ENCODE data around the gene CSNK1E. TPM values are rescaled to one million over a fixed set of nuclear protein-coding genes. Genes with fewer than 3 reads are reported as not detected.

The CSNK1E gene
- total and polyA plus RNA-seq, 2 of the 8 experiments (the other 6 are each of a cell fraction or from before 2014, with no cell fraction given) = 247 to 263 TPM

DNA sequence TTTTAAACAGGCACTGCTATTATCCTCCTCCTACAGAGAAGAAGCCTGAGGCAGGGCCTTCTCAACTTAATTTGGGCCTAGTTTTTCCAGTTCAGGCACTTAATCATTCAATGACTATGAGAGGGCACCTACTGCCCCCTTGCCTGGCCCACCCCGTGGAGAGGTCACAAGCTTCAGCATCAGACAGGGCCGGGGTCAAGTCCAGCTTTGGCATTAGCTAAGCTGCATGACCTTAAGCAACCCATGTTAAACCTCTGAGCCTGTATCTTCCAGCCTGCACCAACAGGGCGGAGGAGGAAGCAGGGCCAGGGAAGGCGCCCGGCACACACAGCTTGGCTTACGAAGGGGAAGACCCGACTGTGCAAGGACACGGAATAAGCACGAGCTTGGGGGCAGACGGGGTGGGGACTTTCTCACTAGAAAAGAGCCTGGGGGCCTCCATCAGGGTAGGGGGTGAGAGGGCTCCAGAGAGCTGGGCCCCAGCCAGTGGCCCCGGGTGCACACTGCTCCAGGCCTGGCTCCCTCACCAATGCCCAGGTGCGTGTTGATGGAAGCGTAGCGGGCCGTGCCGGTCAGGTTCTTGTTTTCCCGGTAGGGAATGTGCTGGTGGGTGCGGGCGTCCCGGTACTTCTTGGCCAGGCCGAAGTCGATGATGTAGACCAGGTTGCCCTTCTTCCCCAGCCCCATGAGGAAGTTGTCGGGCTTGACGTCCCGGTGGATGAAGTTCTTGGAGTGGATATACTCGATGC, 16.9 kb downstream of the CSNK1E start:
- Histone ChIP-seq H3K9me3 (ENCODE audit: insufficient read depth in 2 of 2, low read depth in 1 of 2, low read length in 1 of 2) (no peaks in the 10 kb centered on the region), H4K20me1 (replicated peaks in 1 of 2; ENCODE audit: control insufficient read depth in 1 of 2, insufficient read depth in 2 of 2, low read length in 2 of 2) (peaks cover 35 to 49% of the 10 kb centered on the region in 2 experiments), H4K5ac (ENCODE audit: insufficient read length, low read depth, low read length) (no peak overlapping the region), H3K79me1 (ENCODE audit: low read depth, low read length) (peaks cover 18% of the 10 kb centered on the region), H3K36me3 (ENCODE audit: control insufficient read depth in 2 of 4, insufficient read depth in 4 of 4, low read length in 3 of 4) (peaks cover 63 to 94% (median 83%) of the 10 kb centered on the region in 4 experiments), H3K27me3 (replicated peaks in 1 of 4; ENCODE audit: control insufficient read depth in 3 of 4, extremely low read depth in 1 of 4, insufficient read depth in 3 of 4, low read length in 3 of 4) (no peaks in the 10 kb centered on the region), H3K18ac (ENCODE audit: extremely low read depth, low read length) (no peak overlapping the region), H2BK15ac (ENCODE audit: low read length) (no peak overlapping the region), H3K4me1 (replicated peaks in 1 of 4; ENCODE audit: control insufficient read depth in 3 of 4, insufficient read depth in 4 of 4, low read length in 3 of 4) (peaks cover 0 to 2% (median 0%) of the 10 kb centered on the region in 4 experiments; a peak in 1 of 7 replicates), H2AK5ac (ENCODE audit: low read depth, low read length) (no peak overlapping the region), H3K4ac (replicated peaks; ENCODE audit: insufficient read length, low read depth, low read length) (no peak overlapping the region), H2BK5ac (ENCODE audit: low read depth, low read length) (no peak overlapping the region; the same call in 1 of the 2 replicates), H3K14ac (ENCODE audit: insufficient read length) (no peak overlapping the region), H3K23me2 (ENCODE audit: low read depth, low read length) (no peaks in the 10 kb centered on the region), H3K4me3 (ENCODE audit: extremely low read depth in 1 of 4, insufficient read depth in 2 of 4, low read depth in 3 of 4, low read length in 4 of 4) (no peak overlapping the region), H4K91ac (replicated peaks; ENCODE audit: insufficient read length, low read length) (no peak overlapping the region), H3K23ac (ENCODE audit: insufficient read length) (no peak overlapping the region), H2BK12ac (ENCODE audit: low read depth, low read length) (no peak overlapping the region), H2BK120ac (replicated peaks; ENCODE audit: low read depth, low read length) (no peak overlapping the region), H3K27ac (ENCODE audit: low read depth, low read length) (no peak overlapping the region), H3K79me2 (ENCODE audit: control insufficient read depth in 1 of 2, insufficient read depth in 2 of 2, low read length in 2 of 2) (peaks cover 12 to 42% of the 10 kb centered on the region in 2 experiments), H2AFZ (ENCODE audit: low read length) (no peak overlapping the region), H3K56ac (replicated peaks; ENCODE audit: insufficient read length, low read depth, low read length) (no peak overlapping the region), H2BK20ac (ENCODE audit: low read length) (no peak overlapping the region), H3K4me2 (ENCODE audit: insufficient read depth in 1 of 2, low read depth in 2 of 2, low read length in 2 of 2) (no peak overlapping the region), H3K9ac (replicated peaks in 1 of 4; ENCODE audit: extremely low read depth in 1 of 4, low read depth in 3 of 4, low read length in 3 of 4) (no peak overlapping the region), H4K8ac (ENCODE audit: extremely low read depth, insufficient read depth, low read length) (no peak overlapping the region)
- FAIRE-seq (no peak), DNase-seq (ENCODE audit: low read depth in 1 of 2, low spot score in 2 of 2) (no peak)
- ChIA-PET POLR2A (ENCODE audit: partially characterized antibody) (interaction anchor here (1.6 to 1.9 kb wide), 2 partner anchors 9 to 11 kb away, joined by 4 to 6 read pairs; no protein-coding TSS in a partner anchor), CTCF (ENCODE audit: partially characterized antibody) (interaction anchor here (1.0 to 3.9 kb wide), 3 partner anchors 8 to 54 kb away, joined by 3 to 24 read pairs (median 5); no protein-coding TSS in a partner anchor)
- WGBS, 2 experiments (ENCODE audit: extremely low coverage in 1 of 2, insufficient coverage in 1 of 2, insufficient read length in 1 of 2, insufficient replicate concordance in 2 of 2, low coverage in 1 of 2, low lambda C conversion rate in 2 of 2, missing lambda C conversion rate in 1 of 2) = 94% methylated on average over 24 of the region's 26 CpGs; no CpG with 5 or more reads in 1 of the 2 experiments
- TF ChIP-seq POLR2AphosphoS5 (IDR thresholded peaks at IDR 0.05; ENCODE audit: low read depth, low read length) = no peak
- no peak for TF ChIP-seq SIX5 (IDR thresholded peaks at IDR 0.05; ENCODE audit: low read depth, low read length)
- TF ChIP-seq, protein P1, sequence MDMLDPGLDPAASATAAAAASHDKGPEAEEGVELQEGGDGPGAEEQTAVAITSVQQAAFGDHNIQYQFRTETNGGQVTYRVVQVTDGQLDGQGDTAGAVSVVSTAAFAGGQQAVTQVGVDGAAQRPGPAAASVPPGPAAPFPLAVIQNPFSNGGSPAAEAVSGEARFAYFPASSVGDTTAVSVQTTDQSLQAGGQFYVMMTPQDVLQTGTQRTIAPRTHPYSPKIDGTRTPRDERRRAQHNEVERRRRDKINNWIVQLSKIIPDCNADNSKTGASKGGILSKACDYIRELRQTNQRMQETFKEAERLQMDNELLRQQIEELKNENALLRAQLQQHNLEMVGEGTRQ (IDR thresholded peaks at IDR 0.05; ENCODE audit: low read length) = no peak
- no peak for TF ChIP-seq CBX8 (IDR thresholded peaks at IDR 0.05; ENCODE audit: borderline replicate concordance, low read depth, low read length)
- TF ChIP-seq SP1 (IDR thresholded peaks at IDR 0.05; ENCODE audit: low read depth, low read length) = no peak
- no peak for TF ChIP-seq HDAC2 (IDR thresholded peaks at IDR 0.05; ENCODE audit: borderline replicate concordance in 1 of 2, low read depth in 2 of 2, low read length in 2 of 2)
- no peak for TF ChIP-seq SP2 (IDR thresholded peaks at IDR 0.05; ENCODE audit: low read length)
- TF ChIP-seq TBP (IDR thresholded peaks at IDR 0.05; ENCODE audit: low read depth, low read length) = no peak
- TF ChIP-seq TEAD4 (IDR thresholded peaks at IDR 0.05; ENCODE audit: low read depth, low read length) = no peak
- TF ChIP-seq GABPA (IDR thresholded peaks at IDR 0.05; ENCODE audit: borderline replicate concordance, insufficient read depth, low read length) = no peak
- no peak for TF ChIP-seq ZNF274 (IDR thresholded peaks at IDR 0.05; ENCODE audit: borderline replicate concordance, extremely low read depth, low read length)
- no peak for TF ChIP-seq RFX5 (IDR thresholded peaks at IDR 0.05; ENCODE audit: borderline replicate concordance, low read depth, low read length)

All from H1 (cell line).